ENCODE results near the gene SPINK5. TPM values are rescaled to one million over a fixed set of nuclear protein-coding genes. Genes with fewer than 3 reads are reported as not detected.

Gene SPINK5
- total RNA-seq, 1 experiment from 2014 or later: not detected

DNA sequence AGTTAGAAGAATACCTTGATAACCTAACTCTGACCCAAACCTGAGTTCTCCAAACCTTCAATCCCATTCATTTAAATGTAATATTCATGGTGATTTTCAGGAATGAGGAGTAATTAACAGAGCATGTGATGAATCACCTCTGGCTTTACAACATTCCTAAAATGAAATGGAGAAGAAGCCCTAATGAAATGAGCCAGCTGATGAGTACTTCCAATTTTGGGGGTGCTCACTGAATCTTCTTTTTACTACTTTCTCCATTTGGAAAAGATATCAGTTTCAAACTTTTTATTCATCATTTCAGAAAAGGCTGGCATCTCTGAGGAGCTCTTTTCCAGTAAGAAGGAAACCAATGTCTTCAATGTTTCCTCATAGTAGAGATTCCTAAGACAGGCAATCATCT, 2.9 kb upstream of the SPINK5 start:
- ATAC-seq (no peak), DNase-seq (ENCODE audit: low read depth, low spot score) (no peak)
- no TSS peak for BruUV-seq (replicated peaks)
- ChIA-PET CTCF (no interaction called here), POLR2A (no interaction called here)
- no peaks in the 10 kb centered on the region for H3K9me3 ChIP-seq (ENCODE audit: control insufficient read depth, insufficient read depth, low read depth, low read length)
- no peak for TF ChIP-seq TCF7L2 (IDR thresholded peaks at IDR 0.05; ENCODE audit: low read depth, low read length)
- TF ChIP-seq, protein P1, sequence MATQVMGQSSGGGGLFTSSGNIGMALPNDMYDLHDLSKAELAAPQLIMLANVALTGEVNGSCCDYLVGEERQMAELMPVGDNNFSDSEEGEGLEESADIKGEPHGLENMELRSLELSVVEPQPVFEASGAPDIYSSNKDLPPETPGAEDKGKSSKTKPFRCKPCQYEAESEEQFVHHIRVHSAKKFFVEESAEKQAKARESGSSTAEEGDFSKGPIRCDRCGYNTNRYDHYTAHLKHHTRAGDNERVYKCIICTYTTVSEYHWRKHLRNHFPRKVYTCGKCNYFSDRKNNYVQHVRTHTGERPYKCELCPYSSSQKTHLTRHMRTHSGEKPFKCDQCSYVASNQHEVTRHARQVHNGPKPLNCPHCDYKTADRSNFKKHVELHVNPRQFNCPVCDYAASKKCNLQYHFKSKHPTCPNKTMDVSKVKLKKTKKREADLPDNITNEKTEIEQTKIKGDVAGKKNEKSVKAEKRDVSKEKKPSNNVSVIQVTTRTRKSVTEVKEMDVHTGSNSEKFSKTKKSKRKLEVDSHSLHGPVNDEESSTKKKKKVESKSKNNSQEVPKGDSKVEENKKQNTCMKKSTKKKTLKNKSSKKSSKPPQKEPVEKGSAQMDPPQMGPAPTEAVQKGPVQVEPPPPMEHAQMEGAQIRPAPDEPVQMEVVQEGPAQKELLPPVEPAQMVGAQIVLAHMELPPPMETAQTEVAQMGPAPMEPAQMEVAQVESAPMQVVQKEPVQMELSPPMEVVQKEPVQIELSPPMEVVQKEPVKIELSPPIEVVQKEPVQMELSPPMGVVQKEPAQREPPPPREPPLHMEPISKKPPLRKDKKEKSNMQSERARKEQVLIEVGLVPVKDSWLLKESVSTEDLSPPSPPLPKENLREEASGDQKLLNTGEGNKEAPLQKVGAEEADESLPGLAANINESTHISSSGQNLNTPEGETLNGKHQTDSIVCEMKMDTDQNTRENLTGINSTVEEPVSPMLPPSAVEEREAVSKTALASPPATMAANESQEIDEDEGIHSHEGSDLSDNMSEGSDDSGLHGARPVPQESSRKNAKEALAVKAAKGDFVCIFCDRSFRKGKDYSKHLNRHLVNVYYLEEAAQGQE (IDR thresholded peaks at IDR 0.05; ENCODE audit: insufficient read depth in 1 of 2, low read depth in 2 of 2, low read length in 1 of 2): no peak
- no peak for TF ChIP-seq SIN3A (IDR thresholded peaks at IDR 0.05; ENCODE audit: borderline replicate concordance, insufficient read depth, low read depth, low read length)
- TF ChIP-seq, protein P2, sequence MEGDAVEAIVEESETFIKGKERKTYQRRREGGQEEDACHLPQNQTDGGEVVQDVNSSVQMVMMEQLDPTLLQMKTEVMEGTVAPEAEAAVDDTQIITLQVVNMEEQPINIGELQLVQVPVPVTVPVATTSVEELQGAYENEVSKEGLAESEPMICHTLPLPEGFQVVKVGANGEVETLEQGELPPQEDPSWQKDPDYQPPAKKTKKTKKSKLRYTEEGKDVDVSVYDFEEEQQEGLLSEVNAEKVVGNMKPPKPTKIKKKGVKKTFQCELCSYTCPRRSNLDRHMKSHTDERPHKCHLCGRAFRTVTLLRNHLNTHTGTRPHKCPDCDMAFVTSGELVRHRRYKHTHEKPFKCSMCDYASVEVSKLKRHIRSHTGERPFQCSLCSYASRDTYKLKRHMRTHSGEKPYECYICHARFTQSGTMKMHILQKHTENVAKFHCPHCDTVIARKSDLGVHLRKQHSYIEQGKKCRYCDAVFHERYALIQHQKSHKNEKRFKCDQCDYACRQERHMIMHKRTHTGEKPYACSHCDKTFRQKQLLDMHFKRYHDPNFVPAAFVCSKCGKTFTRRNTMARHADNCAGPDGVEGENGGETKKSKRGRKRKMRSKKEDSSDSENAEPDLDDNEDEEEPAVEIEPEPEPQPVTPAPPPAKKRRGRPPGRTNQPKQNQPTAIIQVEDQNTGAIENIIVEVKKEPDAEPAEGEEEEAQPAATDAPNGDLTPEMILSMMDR (IDR thresholded peaks at IDR 0.05): no peak
- TF ChIP-seq POLR2AphosphoS5 (IDR thresholded peaks at IDR 0.05; ENCODE audit: low read depth, low read length): no peak
- no peak overlapping the region for H3K27ac ChIP-seq (ENCODE audit: low read length)
- intact Hi-C loops (cut with micrococcal nuclease; ENCODE audit: unreplicated experiment) (no loop called here), in situ Hi-C loops (cut with HindIII; ENCODE audit: low pct_unique_long_range_greater_than_20kb, low sequenced_read_pairs) (no loop called here)
- H3K4me1 ChIP-seq (ENCODE audit: control insufficient read depth, insufficient read depth, low read length): no peaks in the 10 kb centered on the region
- no peaks in the 10 kb centered on the region for H3K27me3 ChIP-seq (ENCODE audit: control insufficient read depth, insufficient read depth, low read length)
- no peaks in the 10 kb centered on the region for H3K36me3 ChIP-seq (ENCODE audit: control insufficient read depth, insufficient read depth, low read length)
- no peak overlapping the region for H3K4me3 ChIP-seq (ENCODE audit: low read depth in 2 of 2, low read length in 2 of 2)

DNA sequence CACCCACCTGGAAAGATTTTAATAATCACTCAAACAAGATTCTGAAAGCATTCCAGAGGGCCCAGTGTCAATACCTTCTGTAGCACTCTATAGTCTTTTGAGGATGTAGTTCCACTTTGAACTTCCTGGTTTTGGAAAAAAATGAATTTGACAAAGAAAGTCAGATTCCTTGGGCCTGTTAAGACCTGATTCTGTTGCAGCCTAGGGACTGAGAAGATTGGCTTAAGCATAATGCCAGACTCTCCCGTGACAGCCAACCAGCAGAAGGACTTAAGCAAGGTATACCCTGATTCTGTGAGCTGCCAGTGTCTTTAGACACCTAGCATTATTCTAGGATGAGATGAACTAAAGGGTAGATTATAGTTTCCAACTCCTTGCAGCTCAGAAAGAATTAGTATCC, 6.8 kb downstream of the SPINK5 start:
- ATAC-seq (no peak), DNase-seq (ENCODE audit: low read depth, low spot score) (no peak)
- no peak for TF ChIP-seq POLR2AphosphoS5 (IDR thresholded peaks at IDR 0.05; ENCODE audit: low read depth, low read length)
- TF ChIP-seq, protein P2 (IDR thresholded peaks at IDR 0.05): no peak
- TF ChIP-seq, protein P1 (IDR thresholded peaks at IDR 0.05; ENCODE audit: insufficient read depth in 1 of 2, low read depth in 2 of 2, low read length in 1 of 2): no peak
- TF ChIP-seq TCF7L2 (IDR thresholded peaks at IDR 0.05; ENCODE audit: low read depth, low read length): no peak
- TF ChIP-seq SIN3A (IDR thresholded peaks at IDR 0.05; ENCODE audit: borderline replicate concordance, insufficient read depth, low read depth, low read length): no peak
- Histone ChIP-seq H3K27ac (ENCODE audit: low read length) (no peak overlapping the region), H3K4me3 (ENCODE audit: low read depth in 2 of 2, low read length in 2 of 2) (no peak overlapping the region), H3K9me3 (ENCODE audit: control insufficient read depth, insufficient read depth, low read depth, low read length) (peaks cover 3% of the 10 kb centered on the region; the same call in 1 of the 2 replicates), H3K4me1 (ENCODE audit: control insufficient read depth, insufficient read depth, low read length) (no peaks in the 10 kb centered on the region), H3K36me3 (ENCODE audit: control insufficient read depth, insufficient read depth, low read length) (no peaks in the 10 kb centered on the region), H3K27me3 (ENCODE audit: control insufficient read depth, insufficient read depth, low read length) (no peaks in the 10 kb centered on the region)
- intact Hi-C loops (cut with micrococcal nuclease; ENCODE audit: unreplicated experiment): no loop called here
- in situ Hi-C loops (cut with HindIII; ENCODE audit: low pct_unique_long_range_greater_than_20kb, low sequenced_read_pairs): no loop called here
- no TSS peak for BruUV-seq (replicated peaks)
- ChIA-PET CTCF (no interaction called here), POLR2A (no interaction called here)
